Loucy (cell line): ENCODE measurements around the gene PACRG.

Experiments used
- H2AFZ ChIP-seq: fragments of 200-600 bp; sonication (generic); 2 replicates; pipeline ENCODE4 v1.6.0; 2016; ENCODE audit warnings: antibody characterized with exemption, mild to moderate bottlenecking, low read length, moderate library complexity
- H3F3A ChIP-seq: fragments of 200-600 bp; 2 replicates; pipeline ENCODE4 v1.6.0; 2016; ENCODE audit warnings: antibody characterized with exemption, low read depth, mild to moderate bottlenecking
- H3K27me3 ChIP-seq: fragments of 200-600 bp; sonication (generic); 2 replicates; pipeline ENCODE4 v1.6.1; 2014; ENCODE audit warnings: low read length, mild to moderate bottlenecking; ENCODE audit not compliant: insufficient read depth, poor library complexity, severe bottlenecking
- H3K36me3 ChIP-seq: fragments of 200-600 bp; sonication (generic); 2 replicates; pipeline ENCODE4 v1.6.1; 2016; ENCODE audit warnings: low read length; ENCODE audit not compliant: insufficient read depth
- H3K4me1 ChIP-seq: fragments of 200-600 bp; sonication (generic); 2 replicates; pipeline ENCODE4 v1.5.1; 2014; ENCODE audit warnings: low read length, mild to moderate bottlenecking; ENCODE audit not compliant: insufficient read depth, poor library complexity, severe bottlenecking
- H3K4me2 ChIP-seq: fragments of 200-600 bp; sonication (generic); 2 replicates; pipeline ENCODE4 v1.6.0; 2014; ENCODE audit warnings: antibody characterized with exemption, low read length, low read depth, mild to moderate bottlenecking; ENCODE audit not compliant: poor library complexity, severe bottlenecking
- H3K4me3 ChIP-seq: fragments of 200-600 bp; sonication (generic); 2 replicates; pipeline ENCODE4 v1.5.1; 2014; ENCODE audit warnings: low read length, mild to moderate bottlenecking, mixed read lengths; ENCODE audit not compliant: poor library complexity, severe bottlenecking
- H3K79me2 ChIP-seq: fragments of 200-600 bp; sonication (generic); 2 replicates; pipeline ENCODE4 v1.6.1; 2014; ENCODE audit warnings: low read length; ENCODE audit not compliant: insufficient read depth
- H3K9ac ChIP-seq: fragments of 200-600 bp; sonication (generic); 2 replicates; pipeline ENCODE4 v1.6.0; 2014; ENCODE audit warnings: mild to moderate bottlenecking, low read depth, low read length, moderate library complexity; ENCODE audit not compliant: poor library complexity, severe bottlenecking
- H3K9me2 ChIP-seq: fragments of 200-600 bp; sonication (generic); replicated peaks from 2 replicates; pipeline ENCODE4 v1.6.1; 2016; ENCODE audit warnings: low read depth, low read length, mixed read lengths
- H3K9me3 ChIP-seq: fragments of 200-600 bp; sonication (generic); 2 replicates; pipeline ENCODE4 v1.6.1; 2014; ENCODE audit warnings: mild to moderate bottlenecking, antibody characterized with exemption, low read length, low read depth; ENCODE audit not compliant: insufficient read depth
- H4K20me1 ChIP-seq: fragments of 200-600 bp; sonication (generic); 2 replicates; pipeline ENCODE4 v1.6.0; 2014; ENCODE audit warnings: antibody characterized with exemption, low read length, mild to moderate bottlenecking; ENCODE audit not compliant: insufficient read depth, poor library complexity, severe bottlenecking
- CTCF ChIP-seq: fragments of 200-600 bp; sonication (generic); conservative IDR thresholded peaks from 2 replicates; pipeline ENCODE4 v1.5.1; 2014; ENCODE audit warnings: mild to moderate bottlenecking, antibody characterized with exemption, low read length
- EZH2phosphoT487 ChIP-seq: fragments of 200-600 bp; IDR thresholded peaks from 2 replicates; pipeline ENCODE4 v1.6.1; 2018; ENCODE audit warnings: antibody characterized with exemption, mild to moderate bottlenecking, moderate library complexity, borderline replicate concordance

PACRG gene

GRCh38 chr6:163230901-163231300 lies 503.1 kb downstream of the PACRG start:
- peaks cover 5% of the 10 kb centered on the region; the same call in 1 of the 2 replicates for H3K9me3 ChIP-seq
- no peak overlapping the region for H3K9ac ChIP-seq
- no peaks in the 10 kb centered on the region for H3K9me2 ChIP-seq
- no peaks in the 10 kb centered on the region for H3K36me3 ChIP-seq
- H3K79me2 ChIP-seq = no peaks in the 10 kb centered on the region
- no peak overlapping the region for H3K4me3 ChIP-seq
- H3K4me1 ChIP-seq = no peaks in the 10 kb centered on the region
- no peak overlapping the region for H3K4me2 ChIP-seq
- no peaks in the 10 kb centered on the region for H3K27me3 ChIP-seq
- H4K20me1 ChIP-seq = no peaks in the 10 kb centered on the region
- TF ChIP-seq EZH2phosphoT487 = no peak
- TF ChIP-seq CTCF = no peak
- H2AFZ ChIP-seq = no peak overlapping the region
- H3F3A ChIP-seq = no peaks in the 10 kb centered on the region

GRCh38 chr6:163231356-163232014 lies 503.7 kb downstream of the PACRG start:
- Histone ChIP-seq H3K9me3 (peaks cover 5% of the 10 kb centered on the region; the same call in 1 of the 2 replicates), H3K79me2 (no peaks in the 10 kb centered on the region), H3K36me3 (no peaks in the 10 kb centered on the region), H3K9ac (no peak overlapping the region), H4K20me1 (no peaks in the 10 kb centered on the region), H3K27me3 (no peaks in the 10 kb centered on the region), H2AFZ (no peak overlapping the region), H3F3A (no peaks in the 10 kb centered on the region), H3K9me2 (no peaks in the 10 kb centered on the region), H3K4me3 (no peak overlapping the region), H3K4me1 (no peaks in the 10 kb centered on the region), H3K4me2 (no peak overlapping the region)
- TF ChIP-seq CTCF (no peak), EZH2phosphoT487 (no peak)

DNA sequence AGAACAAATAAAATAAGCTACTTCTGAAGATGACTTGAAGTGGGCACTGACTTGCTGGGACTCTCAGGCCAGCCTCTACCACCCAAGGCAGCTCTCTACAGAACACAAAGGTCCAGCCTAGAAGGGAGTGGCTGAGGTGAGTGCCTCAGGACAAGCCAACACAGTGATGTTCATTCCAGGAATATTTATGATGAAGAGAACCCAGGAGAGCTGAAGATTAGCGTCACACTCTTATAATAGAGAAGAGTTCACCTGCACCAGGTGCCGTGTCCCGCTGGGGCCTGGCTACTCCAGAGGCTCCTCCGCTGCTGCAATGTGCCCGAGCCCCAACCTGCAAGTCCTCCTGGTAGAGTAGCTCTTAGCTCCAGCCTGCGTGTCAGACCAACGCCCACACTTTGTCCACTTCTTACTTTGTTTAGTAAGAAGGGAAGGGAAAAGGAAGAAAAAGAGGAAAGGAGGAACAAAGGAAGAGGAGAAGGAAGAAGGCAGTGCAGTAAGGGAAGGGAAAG lies 504.3 kb downstream of the PACRG start:
- no peaks in the 10 kb centered on the region for H3K27me3 ChIP-seq
- no peak overlapping the region for H3K4me2 ChIP-seq
- no peaks in the 10 kb centered on the region for H3K9me2 ChIP-seq
- no peak overlapping the region for H3K4me3 ChIP-seq
- no peaks in the 10 kb centered on the region; the same call in 1 of the 2 replicates for H3K9me3 ChIP-seq
- no peaks in the 10 kb centered on the region for H3F3A ChIP-seq
- no peak overlapping the region for H2AFZ ChIP-seq
- H4K20me1 ChIP-seq = no peaks in the 10 kb centered on the region
- no peak overlapping the region for H3K9ac ChIP-seq
- H3K36me3 ChIP-seq = no peaks in the 10 kb centered on the region
- no peaks in the 10 kb centered on the region for H3K4me1 ChIP-seq
- no peak for TF ChIP-seq CTCF
- TF ChIP-seq EZH2phosphoT487 = no peak
- no peaks in the 10 kb centered on the region for H3K79me2 ChIP-seq
